Measurements from ENCODE around the gene ITGA6.

- no peak for TF ChIP-seq CTCF (IDR thresholded peaks at IDR 0.05; ENCODE audit: poor library complexity)
- TF ChIP-seq EZH2phosphoT487 (IDR thresholded peaks at IDR 0.05; ENCODE audit: low read depth, severe bottlenecking, unreplicated experiment) = no peak
These were observed 45.9 kb upstream of the ITGA6 start for GRCh38 chr2:172381275-172382027.
